ENCODE results near the gene PLA2G4E. TPM values are rescaled to one million over a fixed set of nuclear protein-coding genes. Genes with fewer than 3 reads are reported as not detected.

Gene PLA2G4E
- total RNA-seq, 4 donors from 2014 or later = not detected

- H3K4me3 ChIP-seq = no peak overlapping the region
- H3K4me1 ChIP-seq = peaks cover 0 to 3% of the 10 kb centered on the region in 2 donors
- intact Hi-C loops (cut with DNase I; ENCODE audit: low total_unique reads) = no loop called here
- H3K36me3 ChIP-seq = no peaks in the 10 kb centered on the region
- ATAC-seq = no peak
- in situ Hi-C loops (cut with MboI; ENCODE audit: low sequenced_read_pairs in 4 of 4) = no loop called here
- no peak for DNase-seq
- H3K27me3 ChIP-seq = no peaks in the 10 kb centered on the region
- no peaks in the 10 kb centered on the region for H3K9me3 ChIP-seq
- TF ChIP-seq CTCF (IDR thresholded peaks at IDR 0.05 in 4 of 5, conservative IDR thresholded peaks at IDR 0.05 in 1 of 5) (no peak), POLR2A (IDR thresholded peaks at IDR 0.05) (no peak)
- no peak overlapping the region for H3K27ac ChIP-seq
Observed at GRCh38 chr15:41977757-41978383, 43.0 kb downstream of the PLA2G4E start.

- H3K4me3 ChIP-seq = no peak overlapping the region
- TF ChIP-seq CTCF (IDR thresholded peaks at IDR 0.05 in 4 of 5, conservative IDR thresholded peaks at IDR 0.05 in 1 of 5) (no peak), POLR2A (IDR thresholded peaks at IDR 0.05) (no peak)
- DNase-seq = no peak
- H3K4me1 ChIP-seq = peaks cover 10 to 15% of the 10 kb centered on the region in 2 donors
- H3K9me3 ChIP-seq = no peaks in the 10 kb centered on the region
- no peak overlapping the region for H3K27ac ChIP-seq
- no peaks in the 10 kb centered on the region for H3K27me3 ChIP-seq
- H3K36me3 ChIP-seq = no peaks in the 10 kb centered on the region
- in situ Hi-C loops (cut with MboI; ENCODE audit: low sequenced_read_pairs in 4 of 4) (no loop called here), intact Hi-C loops (cut with DNase I; ENCODE audit: low total_unique reads) (no loop called here)
- ATAC-seq = no peak
Observed at GRCh38 chr15:41975669-41976068, 45.2 kb downstream of the PLA2G4E start.

- Histone ChIP-seq H3K4me3 (no peak overlapping the region), H3K27ac (no peak overlapping the region), H3K36me3 (no peaks in the 10 kb centered on the region), H3K4me1 (peaks cover 10 to 23% of the 10 kb centered on the region in 2 donors), H3K27me3 (no peaks in the 10 kb centered on the region), H3K9me3 (no peaks in the 10 kb centered on the region)
- no peak for DNase-seq
- ATAC-seq = no peak
- in situ Hi-C loops (cut with MboI; ENCODE audit: low sequenced_read_pairs in 4 of 4) = loop anchor here in 1 of 4 donors (5.0 kb wide), 1 partner anchor 57 kb away; no protein-coding TSS in a partner anchor
- no peak for TF ChIP-seq CTCF (IDR thresholded peaks at IDR 0.05 in 4 of 5, conservative IDR thresholded peaks at IDR 0.05 in 1 of 5)
- no peak for TF ChIP-seq POLR2A (IDR thresholded peaks at IDR 0.05)
- intact Hi-C loops (cut with DNase I; ENCODE audit: low total_unique reads) = loop anchor here (5.0 kb wide), 1 partner anchor 57 kb away; no protein-coding TSS in a partner anchor
Observed at GRCh38 chr15:41974041-41974440, 46.8 kb downstream of the PLA2G4E start.

GRCh38 chr15:41972253-41973242, 48.3 kb downstream of the PLA2G4E start, which contains the start of gene EHD4:
EHD4 (minus strand) TSS chr15:41972557; CDS start chr15:41972494, 63 bp downstream.
- ATAC-seq = peak; percentile 93 to 95
- intact Hi-C loops (cut with DNase I; ENCODE audit: low total_unique reads) = loop anchor here (1.0 to 5.0 kb wide), 3 partner anchors 55 to 198 kb away; partner anchors contain the start of gene MAPKBP1
- peak within 1 kb of the TSS; percentile 66 to 83 (median 78) for H3K27ac ChIP-seq
- no peaks in the 10 kb centered on the region for H3K9me3 ChIP-seq
- in situ Hi-C loops (cut with MboI; ENCODE audit: low sequenced_read_pairs in 4 of 4) = loop anchor here in 1 of 4 donors (5.0 kb wide), 1 partner anchor 55 kb away; no protein-coding TSS in a partner anchor
- peaks cover 10 to 36% of the 10 kb centered on the region in 2 donors for H3K4me1 ChIP-seq
- H3K27me3 ChIP-seq = no peaks in the 10 kb centered on the region
- no peaks in the 10 kb centered on the region for H3K36me3 ChIP-seq
- DNase-seq = peak; percentile 96 to 97
- TF ChIP-seq POLR2A (IDR thresholded peaks at IDR 0.05) (peak; percentile 79 to 82), CTCF (IDR thresholded peaks at IDR 0.05 in 4 of 5, conservative IDR thresholded peaks at IDR 0.05 in 1 of 5) (peak in 3 of 5 experiments; percentile 42 to 56 (median 46))
- H3K4me3 ChIP-seq = peak within 1 kb of the TSS; percentile 62 to 89 (median 82)
